Stimulated activated CD8-positive, alpha-beta memory T cell treated with anti-CD3 and anti-CD28 coated beads, Interleukin-2, amount 100 ng/mL, for 1 hour (primary cell): ENCODE results near the gene RNF114.
"Not testable (repeated sequence)": the region's sequence is repeated elsewhere in the genome, so short reads cannot be mapped to it uniquely, and the experiment has no call there.

Source experiments
- DNase-seq, 2 donors: peaks; one replicate each; pipeline ENCODE4 v3.0.0-alpha.2; 2020; ENCODE audit warnings: low read depth in 2 of 2

Gene RNF114

GRCh38 chr20:49928411-49929141 lies 7.6 kb upstream of the RNF114 start:
- DNase-seq, result peak; percentile 54 to 64

GRCh38 chr20:49929142-49929494 lies 7.1 kb upstream of the RNF114 start:
- DNase-seq, result no peak

GRCh38 chr20:49935746-49936152 lies 448 bp upstream of the RNF114 start:
- no peak for DNase-seq

- DNase-seq, result no peak
Measured at GRCh38 chr20:49937027-49937929, 1.1 kb downstream of the RNF114 start.

- DNase-seq, result no peak
Measured at GRCh38 chr20:49938173-49939163, 2.3 kb downstream of the RNF114 start.

DNA sequence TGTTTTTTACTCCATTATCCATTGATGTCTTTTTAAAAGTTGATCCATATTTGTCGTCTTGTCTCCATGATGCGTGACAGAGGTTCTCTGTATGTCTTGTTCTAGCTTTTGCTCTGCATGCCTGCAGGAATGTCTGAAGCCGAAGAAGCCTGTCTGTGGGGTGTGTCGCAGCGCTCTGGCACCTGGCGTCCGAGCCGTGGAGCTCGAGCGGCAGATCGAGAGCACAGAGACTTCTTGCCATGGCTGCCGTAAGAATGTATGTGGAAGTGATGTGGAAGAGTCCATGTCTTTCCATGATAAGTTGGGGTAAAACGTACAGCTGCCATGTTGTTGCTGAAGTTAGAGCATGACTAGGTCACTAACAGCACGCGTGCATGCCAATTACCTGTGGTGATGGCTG lies 5.3 kb downstream of the RNF114 start:
- DNase-seq, result no peak

GRCh38 chr20:49942303-49942702 lies 6.1 kb downstream of the RNF114 start:
- no peak for DNase-seq

DNA sequence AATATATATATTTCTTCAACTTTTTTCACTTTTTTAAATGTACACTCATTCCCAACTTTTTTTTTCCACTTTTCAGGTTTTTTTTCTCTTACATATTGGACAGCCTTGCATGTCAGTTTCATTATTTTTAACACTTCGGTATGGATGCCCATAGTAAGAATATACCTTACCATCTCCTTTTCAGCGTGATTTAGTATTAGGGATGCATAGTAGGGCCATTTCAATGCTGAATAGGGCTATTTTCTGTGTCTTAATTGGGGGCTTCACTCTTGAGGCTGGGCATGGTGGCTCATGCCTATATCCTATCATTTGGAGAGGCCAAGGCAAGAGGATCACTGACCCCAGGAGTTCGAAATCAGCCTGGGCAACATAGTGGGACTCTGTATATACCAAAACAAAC lies 6.7 kb downstream of the RNF114 start:
- no peak for DNase-seq

DNA sequence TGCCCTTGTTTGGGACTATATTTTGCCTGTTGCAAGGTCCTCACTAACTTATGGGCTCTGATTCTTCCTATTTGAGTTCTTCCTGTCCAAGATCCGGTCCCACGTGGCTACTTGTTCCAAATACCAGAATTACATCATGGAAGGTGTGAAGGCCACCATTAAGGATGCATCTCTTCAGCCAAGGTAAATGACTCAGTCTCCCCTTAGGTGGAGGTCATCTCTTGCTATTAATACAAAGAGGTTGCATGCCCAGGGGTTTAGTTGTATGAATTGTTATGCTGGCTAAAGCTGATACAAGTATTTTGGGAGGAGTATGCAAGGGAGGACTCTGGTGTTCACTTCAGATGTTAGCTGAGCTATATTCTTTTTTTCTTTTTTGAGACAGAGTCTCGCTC lies 9.1 kb downstream of the RNF114 start:
- DNase-seq, result no peak

DNA sequence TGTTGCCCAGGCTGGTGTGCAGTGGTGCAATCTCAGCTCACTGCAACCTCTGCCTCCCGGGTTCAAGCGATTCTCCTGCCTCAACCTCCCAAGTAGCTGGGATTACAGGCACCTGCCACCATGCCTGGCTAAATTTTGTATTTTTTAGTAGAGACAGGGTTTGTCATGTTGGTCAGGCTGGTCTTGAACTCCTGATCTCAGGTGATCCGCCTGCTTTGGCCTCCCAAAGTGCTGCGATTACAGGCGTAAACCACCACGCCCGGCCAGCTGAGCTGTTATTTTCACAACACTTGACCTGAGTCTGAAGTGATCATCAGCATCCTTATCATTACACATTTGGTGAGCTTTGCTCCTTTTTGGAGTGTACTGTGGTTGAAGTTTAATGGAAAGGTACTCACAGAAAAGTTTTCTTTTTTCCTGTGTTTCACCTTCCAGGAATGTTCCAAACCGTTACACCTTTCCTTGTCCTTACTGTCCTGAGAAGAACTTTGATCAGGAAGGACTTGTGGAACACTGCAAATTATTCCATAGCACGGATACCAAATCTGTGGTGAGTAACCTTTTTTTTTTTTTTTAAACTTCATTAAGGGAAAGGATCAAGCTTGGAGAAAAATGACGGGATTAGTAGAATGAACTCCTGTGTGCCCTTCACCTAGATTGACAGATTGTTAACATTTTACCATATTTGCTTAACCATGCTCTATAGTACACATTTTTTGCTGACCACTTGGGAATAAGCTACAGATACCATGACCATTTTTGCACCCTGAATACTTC lies 9.7 kb downstream of the RNF114 start:
- no peak for DNase-seq

DNA sequence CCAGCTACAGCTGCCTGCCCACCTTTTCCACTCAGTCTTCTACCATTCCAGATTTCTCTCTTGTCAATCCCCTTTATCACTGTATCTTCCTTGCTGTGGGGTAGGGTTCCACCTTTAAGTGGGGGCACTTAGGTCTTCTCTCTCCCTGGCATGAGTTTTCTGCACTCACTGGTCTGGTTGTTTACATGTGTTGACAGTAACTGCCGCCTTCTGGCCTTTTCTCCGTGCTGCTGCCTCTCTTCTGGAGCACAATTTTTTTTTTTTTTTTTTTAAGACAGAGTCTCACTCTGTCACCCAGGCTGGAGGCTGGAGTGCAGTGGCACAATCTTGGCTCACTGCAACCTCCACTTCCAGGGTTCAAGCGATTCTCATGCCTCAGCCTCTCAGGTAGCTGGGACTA lies 12.0 kb downstream of the RNF114 start:
- no peak for DNase-seq

DNA sequence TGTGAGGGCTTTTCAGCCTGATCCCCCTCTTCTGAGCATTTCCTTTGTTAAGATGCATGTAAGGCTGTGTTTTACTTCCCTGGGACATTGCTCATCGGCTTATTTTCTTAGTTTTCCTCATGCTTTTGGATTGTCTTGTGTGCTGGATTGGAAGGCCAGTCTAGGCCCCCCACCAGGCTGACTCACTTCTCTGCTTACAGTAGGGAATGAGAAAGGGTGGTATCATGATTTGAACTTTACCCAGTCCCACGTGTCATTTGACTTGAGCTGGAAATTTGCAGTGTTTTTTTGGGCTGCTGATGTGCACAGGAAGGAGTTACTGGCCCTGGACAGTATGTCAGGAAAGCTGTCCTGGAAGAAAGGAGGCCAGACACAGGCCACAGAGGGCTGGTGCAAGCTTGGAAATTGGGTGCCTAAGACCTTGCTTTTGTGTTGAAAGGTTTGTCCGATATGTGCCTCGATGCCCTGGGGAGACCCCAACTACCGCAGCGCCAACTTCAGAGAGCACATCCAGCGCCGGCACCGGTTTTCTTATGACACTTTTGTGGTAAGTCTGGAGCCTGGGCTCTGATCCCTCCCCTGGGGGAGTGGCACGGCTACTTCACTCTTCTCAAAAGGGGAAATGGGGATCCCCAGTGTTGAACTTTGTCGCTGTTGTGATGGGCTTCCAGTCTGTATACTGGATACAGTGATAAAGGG lies 12.8 kb downstream of the RNF114 start:
- no peak for DNase-seq

- DNase-seq, result no peak
Measured at GRCh38 chr20:49951151-49951550, 15.0 kb downstream of the RNF114 start.

DNA sequence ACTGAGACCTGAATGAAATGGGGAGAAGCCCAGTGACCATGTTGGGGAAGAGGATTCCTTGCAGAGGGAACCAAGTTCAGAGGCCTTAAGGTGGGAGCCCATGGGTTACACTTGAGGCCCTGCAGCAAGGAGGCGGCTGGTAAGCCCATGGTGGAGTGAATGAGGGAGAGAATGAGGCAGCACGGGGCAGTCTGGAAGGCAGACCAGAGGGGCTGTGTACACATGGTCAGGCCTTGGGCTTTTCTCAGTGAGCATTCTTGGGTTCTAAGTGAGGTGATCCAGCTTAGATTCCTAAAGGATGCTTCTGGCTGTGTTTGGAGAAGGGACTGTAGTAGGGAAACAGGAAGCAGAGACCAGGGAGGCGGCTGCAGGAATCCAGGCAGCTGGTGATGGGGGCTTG lies 19.0 kb downstream of the RNF114 start:
- no peak for DNase-seq

DNA sequence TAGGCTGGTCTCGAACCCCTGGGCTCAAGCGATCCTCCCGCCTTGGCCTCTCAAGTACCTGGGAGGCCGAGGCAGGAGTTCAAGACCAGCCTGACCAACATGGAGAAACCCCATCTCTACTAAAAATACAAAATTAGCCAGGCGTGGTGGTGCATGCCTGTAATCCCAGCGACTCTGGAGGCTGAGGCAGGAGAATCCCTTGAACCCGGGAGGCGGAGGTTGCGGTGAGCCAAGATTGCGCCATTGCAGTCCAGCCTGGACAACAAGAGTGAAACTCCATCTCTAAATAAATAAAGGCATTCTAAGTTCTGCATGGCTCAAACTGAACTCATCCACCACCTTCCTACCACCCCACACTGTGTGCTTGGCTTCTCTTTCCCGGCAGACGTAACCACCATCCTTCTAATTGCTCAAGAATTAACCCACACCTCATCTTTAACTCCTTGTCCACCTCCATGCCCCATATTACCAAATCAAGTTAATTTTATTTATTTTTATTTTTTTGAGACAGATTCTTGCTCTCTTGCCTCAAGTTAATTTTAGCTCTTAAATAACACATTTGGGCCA lies 19.7 kb downstream of the RNF114 start:
- not testable (repeated sequence) for DNase-seq

- no peak for DNase-seq
Measured at GRCh38 chr20:49956689-49957088, 20.5 kb downstream of the RNF114 start.

DNA sequence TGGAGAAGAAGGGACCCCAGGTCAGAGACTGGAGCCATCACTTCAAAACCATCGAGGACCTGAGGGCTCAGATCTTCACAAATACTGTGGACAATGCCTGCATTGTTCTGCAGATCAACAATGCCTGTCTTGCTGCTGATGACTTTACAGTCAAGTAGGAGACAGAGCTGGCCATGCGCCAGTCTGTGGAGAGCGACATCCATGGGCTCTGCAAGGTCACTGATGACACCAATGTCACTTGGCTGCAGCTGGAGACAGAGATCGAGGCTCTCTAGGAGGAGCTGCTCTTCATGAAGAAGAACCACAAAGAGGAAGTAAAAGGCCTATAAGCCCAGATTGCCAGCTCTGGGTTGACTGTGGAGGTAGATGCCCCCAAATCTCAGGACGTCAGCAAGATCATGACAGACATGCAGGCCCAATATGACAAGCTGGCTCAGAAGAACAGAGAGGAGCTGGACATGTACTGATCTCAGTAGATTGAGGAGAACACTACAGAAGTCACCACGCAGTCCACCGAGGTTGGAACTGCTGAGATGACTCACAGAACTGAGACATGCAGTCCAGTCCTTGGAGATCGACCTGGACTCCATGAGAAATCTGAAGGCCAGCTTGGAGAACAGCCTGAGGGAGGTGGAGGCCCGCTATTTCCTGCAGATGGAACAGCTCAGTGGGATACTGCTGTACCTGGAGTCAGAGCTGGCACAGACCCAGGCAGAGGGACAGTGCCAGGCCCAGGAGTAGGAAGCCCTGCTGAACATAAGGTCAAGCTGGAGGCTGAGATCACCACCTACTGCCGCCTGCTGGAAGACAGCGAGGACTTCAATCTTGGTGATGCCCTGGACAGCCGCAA lies 21.1 kb downstream of the RNF114 start:
- not testable (repeated sequence) for DNase-seq

DNA sequence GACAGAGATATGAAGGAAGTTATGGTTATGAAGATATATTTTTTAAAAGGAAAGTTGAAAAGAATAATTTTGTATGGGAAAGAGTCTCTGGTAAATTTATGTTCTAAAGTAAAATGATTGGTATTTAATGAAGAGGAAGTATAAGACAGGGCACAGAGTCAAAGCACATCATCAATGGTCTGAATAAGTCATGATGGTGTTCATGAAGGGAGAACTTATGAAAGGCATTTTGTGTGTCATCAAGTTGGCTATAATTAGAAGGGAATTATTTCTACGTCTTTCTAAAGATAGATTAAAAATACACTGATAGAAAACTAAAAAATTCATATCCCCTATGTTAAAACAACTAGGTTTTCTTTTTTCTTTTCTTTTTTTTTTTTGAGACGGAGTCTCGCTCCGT lies 25.2 kb downstream of the RNF114 start:
- no peak for DNase-seq
